Right kidney (tissue), 1 donor: Measurements from ENCODE around the gene PDE6H.

Experiments used
- DNase-seq: peaks from one replicate; pipeline ENCODE4 v3.0.0-alpha.2; 2016

PDE6H gene

GRCh38 chr12:14975457-14975856 is 2.6 kb downstream of the PDE6H start:
- no peak for DNase-seq

- no peak for DNase-seq
Observed at GRCh38 chr12:14976658-14977057, 3.8 kb downstream of the PDE6H start.

- no peak for DNase-seq
Observed at GRCh38 chr12:14979468-14979867, 6.6 kb downstream of the PDE6H start.

GRCh38 chr12:14981049-14981448 is 8.2 kb downstream of the PDE6H start:
- no peak for DNase-seq

- DNase-seq, result no peak
Observed at GRCh38 chr12:14982562-14982961, 9.7 kb downstream of the PDE6H start.

GRCh38 chr12:14982991-14983390 is 10.1 kb downstream of the PDE6H start:
- DNase-seq, result no peak

GRCh38 chr12:14984036-14984435 is 11.2 kb downstream of the PDE6H start:
- no peak for DNase-seq

- no peak for DNase-seq
Observed at GRCh38 chr12:14984766-14985285, 12.0 kb downstream of the PDE6H start.

- no peak for DNase-seq
Observed at GRCh38 chr12:14986449-14986848, 13.6 kb downstream of the PDE6H start.

- DNase-seq, result no peak
Observed at GRCh38 chr12:14988035-14988434, 15.2 kb downstream of the PDE6H start.

- no peak for DNase-seq
Observed at GRCh38 chr12:14989790-14990189, 16.9 kb downstream of the PDE6H start.

- no peak for DNase-seq
Observed at GRCh38 chr12:14991069-14991468, 18.2 kb downstream of the PDE6H start.

GRCh38 chr12:14992673-14993072 is 19.8 kb downstream of the PDE6H start:
- no peak for DNase-seq

GRCh38 chr12:14993117-14993516 is 20.3 kb downstream of the PDE6H start:
- no peak for DNase-seq

GRCh38 chr12:14993537-14994266 is 20.9 kb downstream of the PDE6H start:
- no peak for DNase-seq

- no peak for DNase-seq
Observed at GRCh38 chr12:14994610-14995009, 21.8 kb downstream of the PDE6H start.

- DNase-seq, result no peak
Observed at GRCh38 chr12:14995583-14996425, 23.0 kb downstream of the PDE6H start.

GRCh38 chr12:14997998-14998397 is 25.2 kb downstream of the PDE6H start:
- no peak for DNase-seq

- DNase-seq, result peak; percentile 31
Observed at GRCh38 chr12:14999021-14999694, 26.3 kb downstream of the PDE6H start.

GRCh38 chr12:14999695-15000365 is 27.0 kb downstream of the PDE6H start:
- DNase-seq, result no peak

- DNase-seq, result no peak
Observed at GRCh38 chr12:15000575-15000974, 27.7 kb downstream of the PDE6H start.

- DNase-seq, result peak; percentile 46
Observed at GRCh38 chr12:15001733-15002382, 29.0 kb downstream of the PDE6H start.
